Measurements from ENCODE around the gene ALDH9A1.

DNA sequence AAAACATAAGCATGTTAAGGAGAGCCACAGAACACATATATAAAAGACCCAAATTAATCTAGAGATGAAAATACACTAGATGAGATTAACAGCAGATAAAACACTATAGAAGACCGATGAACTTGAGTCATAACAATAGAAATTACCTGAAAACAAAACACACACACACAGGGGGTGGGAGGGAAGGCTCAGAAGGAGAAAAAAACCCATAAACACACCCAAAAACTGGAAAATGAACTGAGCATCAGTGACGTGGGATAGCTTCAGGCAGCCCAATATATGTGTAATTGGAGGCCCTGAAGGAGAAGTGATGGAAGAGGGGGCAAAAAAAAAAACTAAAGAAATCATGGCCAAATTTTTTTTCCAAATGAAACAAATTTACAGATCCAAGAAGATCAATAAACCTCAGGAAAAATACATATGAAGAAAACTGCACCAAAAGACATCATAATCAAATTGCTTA, 11.4 kb downstream of the ALDH9A1 start:
- TF ChIP-seq, protein P1, sequence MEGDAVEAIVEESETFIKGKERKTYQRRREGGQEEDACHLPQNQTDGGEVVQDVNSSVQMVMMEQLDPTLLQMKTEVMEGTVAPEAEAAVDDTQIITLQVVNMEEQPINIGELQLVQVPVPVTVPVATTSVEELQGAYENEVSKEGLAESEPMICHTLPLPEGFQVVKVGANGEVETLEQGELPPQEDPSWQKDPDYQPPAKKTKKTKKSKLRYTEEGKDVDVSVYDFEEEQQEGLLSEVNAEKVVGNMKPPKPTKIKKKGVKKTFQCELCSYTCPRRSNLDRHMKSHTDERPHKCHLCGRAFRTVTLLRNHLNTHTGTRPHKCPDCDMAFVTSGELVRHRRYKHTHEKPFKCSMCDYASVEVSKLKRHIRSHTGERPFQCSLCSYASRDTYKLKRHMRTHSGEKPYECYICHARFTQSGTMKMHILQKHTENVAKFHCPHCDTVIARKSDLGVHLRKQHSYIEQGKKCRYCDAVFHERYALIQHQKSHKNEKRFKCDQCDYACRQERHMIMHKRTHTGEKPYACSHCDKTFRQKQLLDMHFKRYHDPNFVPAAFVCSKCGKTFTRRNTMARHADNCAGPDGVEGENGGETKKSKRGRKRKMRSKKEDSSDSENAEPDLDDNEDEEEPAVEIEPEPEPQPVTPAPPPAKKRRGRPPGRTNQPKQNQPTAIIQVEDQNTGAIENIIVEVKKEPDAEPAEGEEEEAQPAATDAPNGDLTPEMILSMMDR (IDR thresholded peaks at IDR 0.05; ENCODE audit: low read depth, low read length, poor library complexity, severe bottlenecking), result no peak
- TF ChIP-seq EZH2phosphoT487 (IDR thresholded peaks at IDR 0.05; ENCODE audit: borderline replicate concordance, low read length), result no peak

Measured in DOHH2 (cell line).